ENCODE measurements around the gene REG4. TPM values are rescaled to one million over a fixed set of nuclear protein-coding genes. Genes with fewer than 3 reads are reported as not detected.
"Not testable (repeated sequence)": the region's sequence is repeated elsewhere in the genome, so short reads cannot be mapped to it uniquely, and the experiment has no call there.

REG4 gene
- total and polyA plus RNA-seq, 4 donors: 0.08 to 0.19 (median 0.15) TPM; not detected in 1

GRCh38 chr1:119844206-119844605, 32.9 kb upstream of the REG4 start:
- TF ChIP-seq YY1 (IDR thresholded peaks at IDR 0.05): peak; percentile 2
- WGBS: 78% methylated on average over 6 of the region's 6 CpGs

GRCh38 chr1:119841306-119841705, 30.0 kb upstream of the REG4 start:
- no peak overlapping the region for H3K4me3 ChIP-seq (ENCODE audit: low read depth in 1 of 3, low read length in 3 of 3)

More at GRCh38 chr1:119844206-119844605, 32.9 kb upstream of the REG4 start:
- H3K9ac ChIP-seq (ENCODE audit: low read depth in 1 of 2, low read length in 2 of 2); H3K36me3 ChIP-seq (ENCODE audit: control insufficient read depth in 4 of 4, insufficient read depth in 3 of 4, low read depth in 1 of 4, low read length in 3 of 4); H3K4me1 ChIP-seq (ENCODE audit: control insufficient read depth in 4 of 4, insufficient read depth in 4 of 4, low read length in 3 of 4); H3K27me3 ChIP-seq (ENCODE audit: control insufficient read depth in 4 of 4, insufficient read depth in 4 of 4, low read length in 3 of 4); DNase-seq (ENCODE audit: low spot score); H3K4me3 ChIP-seq (ENCODE audit: low read depth in 1 of 3, low read length in 3 of 3); H3K9me3 ChIP-seq (ENCODE audit: control insufficient read depth in 4 of 4, low read length in 3 of 4); H3K27ac ChIP-seq (ENCODE audit: low read depth in 1 of 2, low read length in 2 of 2): not testable (repeated sequence)

DNA sequence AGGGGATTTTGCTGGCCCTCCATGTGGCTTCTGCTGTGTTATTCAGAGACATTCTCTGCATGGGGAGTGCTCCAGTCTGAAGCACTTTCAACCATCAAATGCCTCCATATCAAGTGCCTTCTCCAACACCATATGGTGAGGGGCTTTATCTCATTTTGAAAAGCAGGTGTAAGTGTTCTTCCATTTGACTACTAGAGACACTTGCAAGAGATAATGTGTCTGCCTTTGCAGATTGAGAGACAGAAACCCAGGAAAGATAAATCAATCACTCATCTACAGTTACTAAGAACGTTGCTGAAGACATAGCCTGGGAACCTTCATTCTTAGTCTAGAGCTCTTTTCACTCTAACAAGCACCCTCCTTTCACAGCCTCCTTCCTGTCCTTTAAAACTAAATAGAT, 29.5 kb upstream of the REG4 start:
- Histone ChIP-seq H3K27ac (ENCODE audit: low read depth in 1 of 2, low read length in 2 of 2) (no peak overlapping the region), H3K4me3 (ENCODE audit: low read depth in 1 of 3, low read length in 3 of 3) (no peak overlapping the region), H3K27me3 (ENCODE audit: control insufficient read depth in 4 of 4, insufficient read depth in 4 of 4, low read length in 3 of 4) (no peaks in the 10 kb centered on the region), H3K9ac (ENCODE audit: low read depth in 1 of 2, low read length in 2 of 2) (no peak overlapping the region), H3K36me3 (ENCODE audit: control insufficient read depth in 4 of 4, insufficient read depth in 3 of 4, low read depth in 1 of 4, low read length in 3 of 4) (no peaks in the 10 kb centered on the region), H3K9me3 (ENCODE audit: control insufficient read depth in 4 of 4, low read length in 3 of 4) (no peaks in the 10 kb centered on the region), H3K4me1 (ENCODE audit: control insufficient read depth in 4 of 4, insufficient read depth in 4 of 4, low read length in 3 of 4) (peaks cover 0 to 3% (median 3%) of the 10 kb centered on the region in 4 donors)
- 79% methylated on average over 1 of the region's 1 CpG for WGBS
- TF ChIP-seq CTCF (IDR thresholded peaks at IDR 0.05; ENCODE audit: low read depth, low read length, missing input control): no peak
- TF ChIP-seq, protein P1, sequence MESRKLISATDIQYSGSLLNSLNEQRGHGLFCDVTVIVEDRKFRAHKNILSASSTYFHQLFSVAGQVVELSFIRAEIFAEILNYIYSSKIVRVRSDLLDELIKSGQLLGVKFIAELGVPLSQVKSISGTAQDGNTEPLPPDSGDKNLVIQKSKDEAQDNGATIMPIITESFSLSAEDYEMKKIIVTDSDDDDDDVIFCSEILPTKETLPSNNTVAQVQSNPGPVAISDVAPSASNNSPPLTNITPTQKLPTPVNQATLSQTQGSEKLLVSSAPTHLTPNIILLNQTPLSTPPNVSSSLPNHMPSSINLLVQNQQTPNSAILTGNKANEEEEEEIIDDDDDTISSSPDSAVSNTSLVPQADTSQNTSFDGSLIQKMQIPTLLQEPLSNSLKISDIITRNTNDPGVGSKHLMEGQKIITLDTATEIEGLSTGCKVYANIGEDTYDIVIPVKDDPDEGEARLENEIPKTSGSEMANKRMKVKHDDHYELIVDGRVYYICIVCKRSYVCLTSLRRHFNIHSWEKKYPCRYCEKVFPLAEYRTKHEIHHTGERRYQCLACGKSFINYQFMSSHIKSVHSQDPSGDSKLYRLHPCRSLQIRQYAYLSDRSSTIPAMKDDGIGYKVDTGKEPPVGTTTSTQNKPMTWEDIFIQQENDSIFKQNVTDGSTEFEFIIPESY (IDR thresholded peaks at IDR 0.05): no peak
- no peak for DNase-seq (ENCODE audit: low spot score)

More at GRCh38 chr1:119841306-119841705, 30.0 kb upstream of the REG4 start:
- H3K9me3 ChIP-seq (ENCODE audit: control insufficient read depth in 4 of 4, low read length in 3 of 4): no peaks in the 10 kb centered on the region
- no peaks in the 10 kb centered on the region for H3K27me3 ChIP-seq (ENCODE audit: control insufficient read depth in 4 of 4, insufficient read depth in 4 of 4, low read length in 3 of 4)
- no peak for TF ChIP-seq JUND (IDR thresholded peaks at IDR 0.05)
- TF ChIP-seq REST (IDR thresholded peaks at IDR 0.05): no peak
- no peak for TF ChIP-seq GABPA (IDR thresholded peaks at IDR 0.05 in 1 of 2, conservative IDR thresholded peaks at IDR 0.05 in 1 of 2)
- no peak for TF ChIP-seq FOXA1 (IDR thresholded peaks at IDR 0.05)
- H3K36me3 ChIP-seq (ENCODE audit: control insufficient read depth in 4 of 4, insufficient read depth in 3 of 4, low read depth in 1 of 4, low read length in 3 of 4): no peaks in the 10 kb centered on the region
- peaks cover 0 to 3% (median 3%) of the 10 kb centered on the region in 4 donors for H3K4me1 ChIP-seq (ENCODE audit: control insufficient read depth in 4 of 4, insufficient read depth in 4 of 4, low read length in 3 of 4)
- WGBS: 95% methylated on average over 6 of the region's 6 CpGs
- no peak overlapping the region for H3K9ac ChIP-seq (ENCODE audit: low read depth in 1 of 2, low read length in 2 of 2)
- no peak for DNase-seq (ENCODE audit: low spot score)
- no peak overlapping the region for H3K27ac ChIP-seq (ENCODE audit: low read depth in 1 of 2, low read length in 2 of 2)

Measured in liver (tissue), 9 donors.